KOPT-K1 (cell line): Measurements from ENCODE around the gene SNTG2.

Source experiments
- H3K27ac ChIP-seq: fragments of 200-600 bp; sonication (generic); 2 replicates; pipeline ENCODE4 v1.5.1; 2016; ENCODE audit warnings: antibody characterized with exemption, mild to moderate bottlenecking, low read depth, low read length; ENCODE audit not compliant: poor library complexity, severe bottlenecking
- H3K36me3 ChIP-seq: fragments of 200-600 bp; sonication (generic); 2 replicates; pipeline ENCODE4 v1.5.1; 2017; ENCODE audit warnings: antibody characterized with exemption, mild to moderate bottlenecking, low read length, moderate library complexity; ENCODE audit not compliant: insufficient read depth
- H3K9me3 ChIP-seq: fragments of 200-600 bp; sonication (generic); 2 replicates; pipeline ENCODE4 v1.5.1; 2017; ENCODE audit warnings: antibody characterized with exemption, low read length, mild to moderate bottlenecking; ENCODE audit not compliant: insufficient read depth, poor library complexity, severe bottlenecking

The SNTG2 gene

GRCh38 chr2:1186421-1186820 lies 235.8 kb downstream of the SNTG2 start:
- no peak overlapping the region for H3K27ac ChIP-seq
- peaks cover 21% of the 10 kb centered on the region for H3K9me3 ChIP-seq
- no peaks in the 10 kb centered on the region for H3K36me3 ChIP-seq

- H3K9me3 ChIP-seq, result peaks cover 21% of the 10 kb centered on the region
- H3K27ac ChIP-seq, result no peak overlapping the region
- H3K36me3 ChIP-seq, result no peaks in the 10 kb centered on the region
Observed at GRCh38 chr2:1187189-1187588, 236.5 kb downstream of the SNTG2 start.

- no peaks in the 10 kb centered on the region for H3K36me3 ChIP-seq
- H3K27ac ChIP-seq, result no peak overlapping the region
- H3K9me3 ChIP-seq, result peaks cover 22% of the 10 kb centered on the region
Observed at GRCh38 chr2:1192121-1192520, 241.5 kb downstream of the SNTG2 start.

GRCh38 chr2:1193801-1194200 lies 243.2 kb downstream of the SNTG2 start:
- no peaks in the 10 kb centered on the region for H3K36me3 ChIP-seq
- no peak overlapping the region for H3K27ac ChIP-seq
- peaks cover 26% of the 10 kb centered on the region for H3K9me3 ChIP-seq

GRCh38 chr2:1203772-1204171 lies 253.1 kb downstream of the SNTG2 start:
- Histone ChIP-seq H3K27ac (no peak overlapping the region), H3K36me3 (no peaks in the 10 kb centered on the region), H3K9me3 (peaks cover 3% of the 10 kb centered on the region)

GRCh38 chr2:1205853-1206252 lies 255.2 kb downstream of the SNTG2 start:
- H3K27ac ChIP-seq, result no peak overlapping the region
- peaks cover 3% of the 10 kb centered on the region for H3K9me3 ChIP-seq
- H3K36me3 ChIP-seq, result no peaks in the 10 kb centered on the region

GRCh38 chr2:1207962-1208510 lies 257.4 kb downstream of the SNTG2 start:
- Histone ChIP-seq H3K27ac (no peak overlapping the region), H3K36me3 (no peaks in the 10 kb centered on the region), H3K9me3 (peaks cover 10% of the 10 kb centered on the region)

- Histone ChIP-seq H3K9me3 (peaks cover 13% of the 10 kb centered on the region), H3K36me3 (no peaks in the 10 kb centered on the region), H3K27ac (no peak overlapping the region)
Observed at GRCh38 chr2:1208522-1208921, 257.9 kb downstream of the SNTG2 start.

GRCh38 chr2:1209246-1209645 lies 258.6 kb downstream of the SNTG2 start:
- H3K27ac ChIP-seq, result no peak overlapping the region
- H3K9me3 ChIP-seq, result peaks cover 19% of the 10 kb centered on the region
- H3K36me3 ChIP-seq, result no peaks in the 10 kb centered on the region

GRCh38 chr2:1209761-1210160 lies 259.1 kb downstream of the SNTG2 start:
- Histone ChIP-seq H3K36me3 (no peaks in the 10 kb centered on the region), H3K27ac (no peak overlapping the region), H3K9me3 (peaks cover 22% of the 10 kb centered on the region)

- Histone ChIP-seq H3K27ac (no peak overlapping the region), H3K9me3 (peaks cover 24% of the 10 kb centered on the region), H3K36me3 (no peaks in the 10 kb centered on the region)
Observed at GRCh38 chr2:1210352-1210751, 259.7 kb downstream of the SNTG2 start.

- H3K9me3 ChIP-seq, result peaks cover 3% of the 10 kb centered on the region
- no peak overlapping the region for H3K27ac ChIP-seq
- no peaks in the 10 kb centered on the region for H3K36me3 ChIP-seq
Observed at GRCh38 chr2:1219901-1220573, 269.4 kb downstream of the SNTG2 start.

GRCh38 chr2:1222056-1222455 lies 271.4 kb downstream of the SNTG2 start:
- no peaks in the 10 kb centered on the region for H3K36me3 ChIP-seq
- no peaks in the 10 kb centered on the region for H3K9me3 ChIP-seq
- no peak overlapping the region for H3K27ac ChIP-seq

- Histone ChIP-seq H3K36me3 (no peaks in the 10 kb centered on the region), H3K9me3 (no peaks in the 10 kb centered on the region), H3K27ac (no peak overlapping the region)
Observed at GRCh38 chr2:1223791-1224190, 273.1 kb downstream of the SNTG2 start.

- Histone ChIP-seq H3K36me3 (no peaks in the 10 kb centered on the region), H3K27ac (no peak overlapping the region), H3K9me3 (no peaks in the 10 kb centered on the region)
Observed at GRCh38 chr2:1224901-1225300, 274.3 kb downstream of the SNTG2 start.

- H3K9me3 ChIP-seq, result no peaks in the 10 kb centered on the region
- H3K36me3 ChIP-seq, result no peaks in the 10 kb centered on the region
- H3K27ac ChIP-seq, result no peak overlapping the region
Observed at GRCh38 chr2:1226766-1227165, 276.1 kb downstream of the SNTG2 start.
